ENCODE results near the gene MPHOSPH9.

MPHOSPH9 gene

DNA sequence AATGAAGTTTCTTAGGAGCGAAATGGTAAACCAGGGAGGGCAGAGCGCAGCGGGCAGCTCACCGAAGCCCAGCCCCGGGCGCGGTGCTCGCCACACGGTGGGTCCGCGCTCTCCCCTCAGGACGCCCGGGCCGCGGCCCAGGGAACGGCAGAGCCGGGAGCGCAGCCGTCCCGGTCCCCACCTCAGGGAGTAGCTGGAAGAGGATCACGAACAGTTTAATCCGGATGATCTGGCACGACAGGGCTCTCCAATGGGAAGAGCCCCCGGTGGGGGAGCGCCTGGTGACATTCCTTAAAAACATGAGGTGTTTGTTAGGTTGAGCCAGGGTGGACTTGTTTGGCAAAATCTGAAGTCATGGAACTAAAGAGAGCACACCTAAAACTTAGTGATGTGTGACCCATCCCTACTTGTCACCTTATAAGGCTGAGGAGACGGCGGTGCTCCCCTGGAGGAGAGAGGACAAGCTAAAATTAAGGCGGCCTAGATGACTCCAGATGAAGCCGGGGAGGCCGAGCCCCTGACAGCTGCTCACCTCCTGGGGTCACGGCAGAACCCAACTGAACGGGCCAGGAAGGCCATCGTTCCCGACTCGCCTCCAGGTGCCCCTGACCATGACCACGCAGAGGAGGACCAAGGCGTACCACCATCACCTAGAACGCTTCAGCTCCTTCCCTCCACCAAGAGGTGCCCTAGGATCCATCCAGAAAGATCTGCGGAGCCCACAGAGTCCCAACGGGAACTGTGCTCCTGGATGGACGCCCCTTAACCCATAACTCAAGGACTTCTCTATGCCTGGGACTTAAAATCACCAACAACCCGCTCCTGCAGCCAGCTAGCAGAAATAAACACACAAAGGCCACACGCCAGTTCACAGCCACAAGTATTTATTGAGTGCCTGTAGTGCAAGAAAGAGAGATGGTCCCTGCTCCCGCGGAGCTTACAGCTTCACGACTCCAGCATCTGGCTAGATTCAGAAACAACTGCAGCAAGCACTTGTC is 81.2 kb downstream of the MPHOSPH9 start:
- TF ChIP-seq CTCF (IDR thresholded peaks at IDR 0.05; ENCODE audit: low read depth, low read length), result no peak
- peak overlapping the region; percentile 65 for H3K4me3 ChIP-seq (ENCODE audit: low read depth, low read length)

DNA sequence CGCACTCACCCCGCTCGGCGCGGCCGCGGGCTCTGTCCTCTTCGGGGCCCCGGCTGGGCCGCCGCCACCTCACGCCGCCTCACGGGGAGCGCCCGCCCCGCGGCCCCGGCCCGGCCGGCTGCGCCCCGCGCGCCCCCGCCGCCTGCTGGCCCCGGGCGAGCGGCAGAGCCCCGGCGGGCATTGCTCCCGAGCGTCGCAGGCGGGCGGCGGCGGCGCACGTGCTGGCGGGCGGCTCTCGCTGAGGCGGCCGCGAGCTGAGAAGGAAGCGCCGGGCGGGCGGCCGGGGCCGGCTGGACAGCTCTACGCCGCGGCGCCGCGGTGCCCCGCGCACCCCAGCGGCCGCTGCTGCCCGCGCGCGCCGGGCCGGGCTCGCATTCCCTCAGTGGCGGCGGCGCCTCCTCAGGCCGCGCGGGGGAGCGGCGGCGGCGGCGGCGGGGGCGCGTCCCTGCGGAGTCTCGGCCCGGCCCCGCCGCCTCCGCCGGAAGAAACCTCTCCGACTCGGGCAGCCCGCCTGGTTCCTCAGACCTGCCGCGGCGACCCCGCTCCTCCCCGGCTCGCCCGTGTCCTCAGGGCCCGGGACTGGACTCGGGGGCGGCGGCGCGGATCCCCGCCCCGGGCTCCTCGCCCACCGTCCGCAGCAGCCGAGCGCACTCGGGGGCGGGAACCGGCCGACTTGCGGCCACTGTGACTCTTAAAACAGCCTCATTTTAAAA is 82.0 kb downstream of the MPHOSPH9 start, which contains the start of gene PITPNM2:
Gene PITPNM2 (minus strand): TSS at position 347 of the 713 bp plus-strand sequence. CDS start 116,500 bp downstream, outside the sequence.
- H3K4me3 ChIP-seq (ENCODE audit: low read depth, low read length), result peak within 1 kb of the TSS; percentile 79
- no peak for TF ChIP-seq CTCF (IDR thresholded peaks at IDR 0.05; ENCODE audit: low read depth, low read length)

GRCh38 chr12:123150275-123150743 is 82.6 kb downstream of the MPHOSPH9 start:
- H3K4me3 ChIP-seq (ENCODE audit: low read depth, low read length), result peak overlapping the region; percentile 79
- TF ChIP-seq CTCF (IDR thresholded peaks at IDR 0.05; ENCODE audit: low read depth, low read length), result no peak

GRCh38 chr12:123149501-123150274 is 83.3 kb downstream of the MPHOSPH9 start:
- peak overlapping the region; percentile 79 for H3K4me3 ChIP-seq (ENCODE audit: low read depth, low read length)
- TF ChIP-seq CTCF (IDR thresholded peaks at IDR 0.05; ENCODE audit: low read depth, low read length), result no peak

GRCh38 chr12:123149088-123149487 is 83.9 kb downstream of the MPHOSPH9 start:
- H3K4me3 ChIP-seq (ENCODE audit: low read depth, low read length), result peak overlapping the region; percentile 3; the same call in 1 of the 2 replicates
- TF ChIP-seq CTCF (IDR thresholded peaks at IDR 0.05; ENCODE audit: low read depth, low read length), result no peak

- no peak for TF ChIP-seq CTCF (IDR thresholded peaks at IDR 0.05; ENCODE audit: low read depth, low read length)
Measured at GRCh38 chr12:123148655-123149054, 84.3 kb downstream of the MPHOSPH9 start.

More at GRCh38 chr12:123148655-123149054, 84.3 kb downstream of the MPHOSPH9 start:
- H3K4me3 ChIP-seq (ENCODE audit: low read depth, low read length), result no peak overlapping the region

All from WI38 (cell line).